Colonic mucosa (tissue), 4 donors: ENCODE measurements around the gene POLG2. TPM values are rescaled to one million over a fixed set of nuclear protein-coding genes. Genes with fewer than 3 reads are reported as not detected.

Experiments used
- DNase-seq: peaks from one replicate; pipeline ENCODE4 v3.0.0-alpha.2; 2020
- H3K27ac ChIP-seq: fragments of 200-600 bp; one replicate; pipeline ENCODE4 v1.8.0; 2021
- H3K27me3 ChIP-seq: fragments of 200-600 bp; one replicate; pipeline ENCODE4 v1.8.0; 2021
- H3K36me3 ChIP-seq: fragments of 200-600 bp; one replicate; pipeline ENCODE4 v1.8.0; 2021
- H3K4me1 ChIP-seq: fragments of 200-600 bp; one replicate; pipeline ENCODE4 v1.8.0; 2021; ENCODE audit warnings: mild to moderate bottlenecking
- H3K4me3 ChIP-seq: fragments of 200-600 bp; one replicate; pipeline ENCODE4 v1.8.0; 2021
- H3K9ac ChIP-seq, 2 donors: one replicate each; pipeline ENCODE4 v1.7.0; 2013; ENCODE audit warnings: control low read depth in 2 of 2, low read depth in 2 of 2, low read length in 2 of 2
- H3K9me3 ChIP-seq: fragments of 200-600 bp; one replicate; pipeline ENCODE4 v1.8.0; 2021
- intact Hi-C: fragments of 100-400 bp; cut with DNase I; formaldehyde crosslinking; loops from one replicate; pipeline ENCODE4 v1.14.1; 2022
- total RNA-seq, 2 donors: library from RNA; stranded (reverse); fragmentation: NEBNext Ultra II Directional in 1 of 2; extraction: Animal tissue kit (Norgen Biotek cat#: 25700) in 1 of 2; gene quantifications; one replicate each; pipeline ENCODE4 v1.2.1, GENCODE V29; 2021
- TF ChIP-seq, protein P1 (sequence below): fragments of 200-600 bp; IDR thresholded peaks from one replicate; pipeline ENCODE4 v1.8.0; 2022; ENCODE audit warnings: antibody characterized with exemption, mild to moderate bottlenecking
- donor health status: healthy.
- donor health status: DM: no; HTN: no; CAD: no.
- donor health status: DM: no; HTN: no; CAD: no.

Gene POLG2
- total RNA-seq, 2 donors from 2014 or later, result 10.5 to 12.3 TPM

DNA sequence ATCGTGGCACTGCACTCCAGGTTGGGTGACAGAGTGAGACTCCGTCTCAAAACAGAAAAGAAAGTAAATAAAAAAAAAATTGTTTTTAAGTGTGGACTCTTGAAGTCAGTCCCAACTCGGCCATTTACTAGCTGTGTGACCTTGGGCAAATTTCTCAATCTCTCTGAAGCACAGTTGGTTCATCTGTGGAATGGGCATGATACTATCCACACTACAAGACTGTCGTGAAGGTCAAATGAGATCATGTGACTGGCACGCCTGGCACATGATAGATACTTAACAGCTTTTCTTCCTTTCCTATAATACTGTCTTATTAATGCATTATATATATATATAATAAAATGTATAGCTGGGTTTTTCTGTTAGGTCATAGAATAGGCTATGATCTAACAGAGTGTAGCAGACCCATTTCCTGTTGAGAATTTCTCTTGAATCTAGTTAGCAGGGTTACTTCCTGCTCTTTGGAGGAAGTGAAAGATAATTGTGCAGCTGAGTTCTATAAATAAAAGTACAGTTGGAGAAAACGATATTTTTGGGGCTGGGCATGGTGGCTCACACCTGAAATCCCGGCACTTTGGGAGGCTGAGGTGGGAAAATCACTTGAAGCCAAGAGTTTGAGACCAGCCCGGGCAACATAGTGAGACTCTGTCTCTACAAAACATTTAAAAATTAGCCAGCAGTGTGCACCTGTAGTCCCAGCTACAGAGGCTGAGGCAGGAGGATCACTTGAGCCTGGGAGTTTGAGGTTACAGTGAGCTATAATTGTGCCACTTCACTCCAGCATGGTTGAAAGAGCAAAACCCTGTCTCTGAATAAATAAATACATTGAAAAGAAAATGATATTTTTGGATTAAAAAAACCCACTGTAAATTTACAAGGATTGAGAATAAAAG lies 40.6 kb downstream of the POLG2 start:
- Histone ChIP-seq H3K4me1 (peaks cover 4% of the 10 kb centered on the region), H3K27me3 (no peaks in the 10 kb centered on the region), H3K36me3 (no peaks in the 10 kb centered on the region), H3K27ac (no peak overlapping the region), H3K9ac (no peak overlapping the region), H3K9me3 (no peaks in the 10 kb centered on the region), H3K4me3 (no peak overlapping the region)
- DNase-seq, result no peak
- intact Hi-C loops, result no loop called here
- TF ChIP-seq, protein P1, sequence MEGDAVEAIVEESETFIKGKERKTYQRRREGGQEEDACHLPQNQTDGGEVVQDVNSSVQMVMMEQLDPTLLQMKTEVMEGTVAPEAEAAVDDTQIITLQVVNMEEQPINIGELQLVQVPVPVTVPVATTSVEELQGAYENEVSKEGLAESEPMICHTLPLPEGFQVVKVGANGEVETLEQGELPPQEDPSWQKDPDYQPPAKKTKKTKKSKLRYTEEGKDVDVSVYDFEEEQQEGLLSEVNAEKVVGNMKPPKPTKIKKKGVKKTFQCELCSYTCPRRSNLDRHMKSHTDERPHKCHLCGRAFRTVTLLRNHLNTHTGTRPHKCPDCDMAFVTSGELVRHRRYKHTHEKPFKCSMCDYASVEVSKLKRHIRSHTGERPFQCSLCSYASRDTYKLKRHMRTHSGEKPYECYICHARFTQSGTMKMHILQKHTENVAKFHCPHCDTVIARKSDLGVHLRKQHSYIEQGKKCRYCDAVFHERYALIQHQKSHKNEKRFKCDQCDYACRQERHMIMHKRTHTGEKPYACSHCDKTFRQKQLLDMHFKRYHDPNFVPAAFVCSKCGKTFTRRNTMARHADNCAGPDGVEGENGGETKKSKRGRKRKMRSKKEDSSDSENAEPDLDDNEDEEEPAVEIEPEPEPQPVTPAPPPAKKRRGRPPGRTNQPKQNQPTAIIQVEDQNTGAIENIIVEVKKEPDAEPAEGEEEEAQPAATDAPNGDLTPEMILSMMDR, result no peak

DNA sequence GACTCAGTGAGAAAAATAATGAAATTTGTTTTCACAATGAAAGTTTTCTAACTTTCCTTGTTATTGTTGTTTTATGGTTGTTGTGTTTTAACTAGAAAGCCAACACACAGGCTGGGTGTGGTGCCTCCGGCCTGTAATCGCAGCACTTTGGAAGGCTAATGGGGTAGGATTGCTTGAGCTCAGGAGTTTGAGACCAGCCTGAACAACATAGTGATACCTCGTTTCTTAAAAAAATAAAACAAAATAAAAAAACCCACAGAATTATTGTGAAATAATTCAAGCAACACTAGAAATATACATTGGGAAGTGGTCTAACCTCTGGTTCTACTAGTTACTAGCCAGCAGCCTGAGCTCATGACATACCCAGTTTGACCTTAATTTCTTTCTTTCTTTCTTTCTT lies 47.3 kb downstream of the POLG2 start:
- Histone ChIP-seq H3K4me3 (no peak overlapping the region), H3K9me3 (no peaks in the 10 kb centered on the region), H3K4me1 (no peaks in the 10 kb centered on the region), H3K36me3 (no peaks in the 10 kb centered on the region), H3K9ac (no peak overlapping the region), H3K27me3 (no peaks in the 10 kb centered on the region), H3K27ac (peak overlapping the region; percentile 9)
- TF ChIP-seq, protein P1, result no peak
- intact Hi-C loops, result no loop called here
- no peak for DNase-seq

DNA sequence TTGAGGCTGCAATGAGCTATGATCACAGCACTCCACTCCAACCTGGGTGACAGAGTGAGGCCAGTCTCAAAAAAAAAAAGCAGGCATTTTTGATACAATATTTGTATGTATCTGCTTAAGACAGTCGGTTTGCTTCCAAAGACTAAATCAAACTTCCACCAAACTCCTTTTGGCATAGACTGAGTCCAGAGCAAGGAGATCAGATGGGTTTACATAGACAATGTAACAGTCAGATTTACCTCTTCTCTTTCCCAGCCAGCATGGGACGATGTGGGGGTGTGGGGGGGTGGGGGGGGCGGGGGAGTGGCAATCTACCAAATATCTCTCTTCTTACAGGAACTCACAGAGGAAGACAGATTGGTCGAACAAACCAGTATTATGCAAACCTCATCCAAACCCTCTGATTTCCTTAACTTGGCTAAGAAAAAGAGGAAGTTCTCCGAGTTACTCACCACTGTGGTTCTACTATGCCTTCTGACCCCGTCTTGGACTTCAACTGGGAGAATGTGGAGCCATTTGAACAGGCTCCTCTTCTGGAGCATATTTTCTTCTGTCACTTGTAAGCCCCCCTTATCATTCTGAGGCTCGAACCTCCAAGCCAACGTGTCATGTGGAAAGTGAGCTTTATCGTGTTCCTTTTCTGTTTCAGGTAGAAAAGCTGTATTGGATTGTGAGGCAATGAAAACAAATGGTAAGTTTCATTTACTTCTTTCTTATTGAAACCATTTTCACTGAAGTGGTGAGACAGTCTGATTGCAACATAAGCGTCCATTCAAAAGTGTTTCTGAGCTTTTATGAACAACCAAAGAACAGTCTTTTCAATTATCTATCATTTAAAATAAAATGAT lies 48.0 kb downstream of the POLG2 start, which contains the start of gene MILR1:
MILR1 (plus strand) TSS at position 451 of the 848 bp plus-strand sequence; CDS start at position 505, 54 bp downstream.
- H3K36me3 ChIP-seq, result no peaks in the 10 kb centered on the region
- H3K4me1 ChIP-seq, result no peaks in the 10 kb centered on the region
- H3K27me3 ChIP-seq, result no peaks in the 10 kb centered on the region
- H3K9ac ChIP-seq, result no peak within 1 kb of the TSS
- peak within 1 kb of the TSS; percentile 9 for H3K27ac ChIP-seq
- intact Hi-C loops, result no loop called here
- H3K4me3 ChIP-seq, result no peak within 1 kb of the TSS
- TF ChIP-seq, protein P1, result no peak
- peak; percentile 33 for DNase-seq
- no peaks in the 10 kb centered on the region for H3K9me3 ChIP-seq

DNA sequence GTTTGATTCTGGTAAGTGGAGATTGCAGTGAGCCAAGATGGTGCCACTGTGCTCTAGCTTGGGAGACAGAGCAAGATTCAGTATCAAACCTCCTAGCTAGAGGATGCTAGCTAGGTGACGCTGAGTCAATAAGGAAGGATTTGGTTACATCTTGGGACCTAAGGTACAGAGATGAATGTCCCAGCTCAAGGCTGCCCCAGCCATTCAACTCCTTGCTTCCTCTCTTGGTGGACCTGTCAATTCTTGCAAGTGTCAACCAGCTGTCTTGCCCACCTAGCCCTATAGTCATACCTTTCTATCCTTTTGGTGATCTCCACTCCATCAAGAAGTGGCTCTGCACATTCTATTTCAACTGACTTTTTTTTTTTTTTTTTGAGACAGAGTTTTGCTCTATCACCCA lies 49.3 kb downstream of the POLG2 start:
- no peaks in the 10 kb centered on the region for H3K27me3 ChIP-seq
- intact Hi-C loops, result no loop called here

More for the DNA sequence above, 49.3 kb downstream of the POLG2 start:
- no peaks in the 10 kb centered on the region for H3K9me3 ChIP-seq
- no peaks in the 10 kb centered on the region for H3K4me1 ChIP-seq
- H3K36me3 ChIP-seq, result no peaks in the 10 kb centered on the region
- no peak for DNase-seq
- no peak overlapping the region for H3K9ac ChIP-seq
- H3K4me3 ChIP-seq, result no peak overlapping the region
- TF ChIP-seq, protein P1, result no peak
- H3K27ac ChIP-seq, result no peak overlapping the region
